NT2/D1 (cell line): ENCODE results near the gene SRRM4.

Experiments used
- DNase-seq: peaks from one replicate; pipeline ENCODE4 v3.0.0-alpha.2; 2011; ENCODE audit warnings: low read depth, low spot score
- H3K27me3 ChIP-seq: 2 replicates; pipeline ENCODE4 v1.6.0; 2011; ENCODE audit warnings: mild to moderate bottlenecking; ENCODE audit not compliant: insufficient read length, insufficient read depth
- H3K36me3 ChIP-seq: 2 replicates; pipeline ENCODE4 v1.6.1; 2011; ENCODE audit warnings: mild to moderate bottlenecking, low read length, mixed read lengths; ENCODE audit not compliant: insufficient read depth, insufficient read length
- H3K4me1 ChIP-seq: 2 replicates; pipeline ENCODE4 v1.5.1; 2011; ENCODE audit not compliant: insufficient read depth, insufficient read length
- H3K4me3 ChIP-seq: 2 replicates; pipeline ENCODE4 v1.5.1; 2011; ENCODE audit warnings: low read depth; ENCODE audit not compliant: insufficient read length
- H3K9ac ChIP-seq: 2 replicates; pipeline ENCODE4 v1.6.0; 2011; ENCODE audit warnings: low read depth; ENCODE audit not compliant: insufficient read length
- H3K9me3 ChIP-seq: 2 replicates; pipeline ENCODE4 v1.5.1; 2011; ENCODE audit warnings: mild to moderate bottlenecking, low read length; ENCODE audit not compliant: insufficient read depth
- SUZ12 ChIP-seq: IDR thresholded peaks from 2 replicates; pipeline ENCODE4 v1.6.1; 2011; ENCODE audit not compliant: insufficient read length, insufficient read depth; ENCODE audit errors: extremely low read depth
- YY1 ChIP-seq: IDR thresholded peaks from 2 replicates; pipeline ENCODE4 v1.6.1; 2011; ENCODE audit not compliant: insufficient read length, insufficient read depth
- ZNF274 ChIP-seq: IDR thresholded peaks from 2 replicates; pipeline ENCODE4 v1.6.1; 2011; ENCODE audit warnings: mild to moderate bottlenecking, low read depth, low read length

SRRM4 gene

GRCh38 chr12:119052001-119052400, 70.7 kb downstream of the SRRM4 start:
- Histone ChIP-seq H3K27me3 (no peaks in the 10 kb centered on the region), H3K9me3 (no peaks in the 10 kb centered on the region), H3K4me3 (no peak overlapping the region), H3K4me1 (no peaks in the 10 kb centered on the region), H3K9ac (no peak overlapping the region), H3K36me3 (no peaks in the 10 kb centered on the region)
- DNase-seq = no peak
- no peak for TF ChIP-seq ZNF274
- no peak for TF ChIP-seq YY1
- no peak for TF ChIP-seq SUZ12

GRCh38 chr12:119055977-119056376, 74.6 kb downstream of the SRRM4 start:
- Histone ChIP-seq H3K4me3 (no peak overlapping the region), H3K9me3 (no peaks in the 10 kb centered on the region), H3K9ac (no peak overlapping the region), H3K36me3 (no peaks in the 10 kb centered on the region), H3K27me3 (no peaks in the 10 kb centered on the region), H3K4me1 (no peaks in the 10 kb centered on the region)
- TF ChIP-seq YY1 (no peak), ZNF274 (no peak), SUZ12 (no peak)
- no peak for DNase-seq

DNA sequence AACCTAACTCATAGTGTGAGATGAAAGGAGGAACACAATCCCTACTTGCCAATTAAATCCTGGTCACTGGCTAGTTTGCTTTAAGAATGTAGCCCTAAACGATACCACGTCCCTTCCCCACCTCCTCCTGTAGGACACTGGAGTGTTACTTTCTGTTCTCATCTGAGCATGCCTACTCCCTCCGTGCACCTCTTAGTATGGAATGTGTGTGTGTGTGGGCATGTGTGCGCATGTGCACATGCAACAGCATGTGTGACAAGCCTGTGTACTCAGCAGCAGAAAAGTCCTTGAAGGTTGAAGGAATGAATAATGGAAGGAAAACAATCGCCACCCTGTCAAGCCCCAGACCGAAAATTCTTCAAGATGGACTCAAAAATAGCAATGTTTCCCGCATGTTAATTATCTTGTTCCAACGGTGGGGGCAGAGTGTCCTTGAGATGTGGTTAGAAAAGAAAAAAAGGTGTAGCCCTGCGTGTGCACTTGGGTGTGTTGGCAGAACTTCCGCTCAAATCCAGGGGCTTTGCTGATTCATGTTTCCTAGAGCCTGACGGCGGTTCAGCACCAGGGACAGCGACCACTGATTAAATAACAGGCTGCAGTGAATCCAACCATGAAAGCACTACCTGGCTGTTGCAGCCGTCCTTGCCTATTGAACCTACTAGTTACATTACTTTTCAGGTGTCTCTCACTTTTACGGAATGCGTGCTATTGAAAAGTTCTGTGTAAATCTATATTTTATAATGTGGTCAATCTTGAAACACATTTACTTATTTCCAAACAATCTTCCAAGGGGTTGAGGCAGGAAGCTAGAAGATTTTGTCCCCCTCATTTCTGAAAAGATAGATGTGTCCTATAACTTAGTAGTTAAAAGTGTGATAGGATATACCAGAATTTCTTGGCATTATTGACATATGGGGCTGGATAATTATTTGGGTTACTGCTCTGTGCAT, 79.8 kb downstream of the SRRM4 start:
- Histone ChIP-seq H3K4me3 (no peak overlapping the region), H3K9me3 (no peaks in the 10 kb centered on the region), H3K4me1 (no peaks in the 10 kb centered on the region), H3K36me3 (no peaks in the 10 kb centered on the region), H3K27me3 (no peaks in the 10 kb centered on the region), H3K9ac (no peak overlapping the region)
- DNase-seq = peak; percentile 69
- TF ChIP-seq YY1 (no peak), ZNF274 (no peak), SUZ12 (no peak)

DNA sequence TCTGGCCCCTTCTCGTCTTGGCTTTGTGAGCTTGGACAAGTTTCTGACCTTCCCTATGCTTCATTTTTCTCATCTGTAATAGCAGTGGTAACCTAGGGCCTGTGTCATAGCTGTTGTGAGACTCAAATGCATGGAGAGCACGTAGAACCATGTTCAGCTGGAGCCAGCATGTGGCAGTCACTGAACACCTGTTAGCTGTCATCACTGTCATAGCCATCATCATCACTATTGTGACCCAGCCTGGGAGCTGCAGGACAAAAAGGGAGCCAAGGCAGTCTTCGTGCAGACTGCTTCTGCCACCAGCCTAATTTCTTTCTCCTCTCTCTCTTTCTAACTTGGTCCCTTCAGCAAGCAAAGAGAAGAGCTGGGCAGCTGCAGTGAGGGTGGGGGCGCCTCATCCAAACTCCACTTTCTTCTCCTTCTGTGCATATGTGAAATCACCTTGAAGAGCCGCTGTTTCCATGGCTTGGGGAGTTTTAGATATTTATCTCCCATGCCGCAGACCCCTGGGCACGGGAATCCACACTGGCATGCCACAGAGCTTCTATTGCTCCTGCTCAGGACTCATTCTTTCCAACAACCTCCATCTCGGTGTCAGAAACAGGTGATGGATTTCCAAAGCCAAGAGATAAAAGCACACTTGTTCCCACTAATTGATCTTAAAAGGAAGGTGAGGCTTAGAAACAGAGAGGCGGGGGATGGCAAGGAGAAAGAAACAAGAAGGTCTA, 87.0 kb downstream of the SRRM4 start:
- TF ChIP-seq SUZ12 (no peak), YY1 (no peak), ZNF274 (no peak)
- no peak for DNase-seq
- no peaks in the 10 kb centered on the region for H3K9me3 ChIP-seq
- no peak overlapping the region for H3K9ac ChIP-seq
- peaks cover 2% of the 10 kb centered on the region for H3K4me1 ChIP-seq
- H3K27me3 ChIP-seq = no peaks in the 10 kb centered on the region
- no peak overlapping the region for H3K4me3 ChIP-seq
- no peaks in the 10 kb centered on the region for H3K36me3 ChIP-seq

GRCh38 chr12:119069147-119069642, 87.9 kb downstream of the SRRM4 start:
- Histone ChIP-seq H3K4me1 (peaks cover 2% of the 10 kb centered on the region), H3K9ac (no peak overlapping the region), H3K9me3 (no peaks in the 10 kb centered on the region), H3K4me3 (no peak overlapping the region), H3K27me3 (no peaks in the 10 kb centered on the region), H3K36me3 (no peaks in the 10 kb centered on the region)
- DNase-seq = no peak
- no peak for TF ChIP-seq SUZ12
- no peak for TF ChIP-seq ZNF274
- TF ChIP-seq YY1 = no peak

- no peak for TF ChIP-seq ZNF274
- no peak for TF ChIP-seq YY1
- no peak for TF ChIP-seq SUZ12
- H3K4me3 ChIP-seq = no peak overlapping the region
- H3K9me3 ChIP-seq = no peaks in the 10 kb centered on the region
- no peaks in the 10 kb centered on the region for H3K27me3 ChIP-seq
- peaks cover 2% of the 10 kb centered on the region for H3K4me1 ChIP-seq
- DNase-seq = no peak
- no peak overlapping the region for H3K9ac ChIP-seq
- H3K36me3 ChIP-seq = no peaks in the 10 kb centered on the region
These were observed 89.8 kb downstream of the SRRM4 start for GRCh38 chr12:119071176-119071575.

- DNase-seq = no peak
- Histone ChIP-seq H3K27me3 (no peaks in the 10 kb centered on the region), H3K9me3 (no peaks in the 10 kb centered on the region), H3K4me1 (peaks cover 2% of the 10 kb centered on the region), H3K36me3 (no peaks in the 10 kb centered on the region), H3K9ac (no peak overlapping the region), H3K4me3 (no peak overlapping the region)
- no peak for TF ChIP-seq ZNF274
- TF ChIP-seq SUZ12 = no peak
- no peak for TF ChIP-seq YY1
These were observed 90.4 kb downstream of the SRRM4 start for GRCh38 chr12:119071638-119072231.
